IMR-90 (cell line): ENCODE results near the gene RAVER2. TPM values are rescaled to one million over a fixed set of nuclear protein-coding genes. Genes with fewer than 3 reads are reported as not detected.

ENCODE experiments used
- ATAC-seq: fragments of 200-7000 bp; cut with Tn5 transposase; 2 replicates; pipeline ENCODE4 v1.9.1; 2020; ENCODE audit warnings: low read depth, mild to moderate bottlenecking, moderate library complexity
- BruUV-seq: library from RNA; stranded (reverse); fragments of 400-500 nt; replicated peaks from 2 replicates; lab custom pipeline; 2021; lab: Mats Ljungman, UMichigan
- CTCF ChIA-PET: fragments of 300-600 bp; formaldehyde crosslinking; extraction: SDS; loops from one replicate; lab custom pipeline; 2021; ENCODE audit warnings: antibody characterized with exemption; lab: Yijun Ruan, JAX
- POLR2A ChIA-PET: fragments of 300-600 bp; sonication (Branson Sonifier 250); formaldehyde crosslinking; loops from one replicate; lab custom pipeline; 2022; ENCODE audit warnings: antibody characterized with exemption; ENCODE audit not compliant: unreplicated experiment; lab: Charles Lee
- DNase-seq: peaks from one replicate; pipeline ENCODE4 v3.0.0; 2013
- H2AFZ ChIP-seq: replicated peaks from 2 replicates; pipeline ENCODE3; 2013; ENCODE audit warnings: low read length, mild to moderate bottlenecking; ENCODE audit not compliant: poor library complexity
- H2AK5ac ChIP-seq: 2 replicates; pipeline ENCODE4 v1.6.1; 2013; ENCODE audit warnings: low read depth, low read length, inconsistent platforms
- H2AK9ac ChIP-seq: replicated peaks from 2 replicates; pipeline ENCODE3; 2013; ENCODE audit warnings: mild to moderate bottlenecking, low read depth, low read length, moderate library complexity; ENCODE audit not compliant: poor library complexity
- H2BK120ac ChIP-seq: 2 replicates; pipeline ENCODE4 v1.6.1; 2013; ENCODE audit warnings: low read depth, low read length, inconsistent platforms
- H2BK15ac ChIP-seq: 3 replicates; pipeline ENCODE4 v1.6.1; 2013; ENCODE audit warnings: low read depth, low read length, inconsistent platforms
- H2BK20ac ChIP-seq: 2 replicates; pipeline ENCODE4 v1.6.1; 2013; ENCODE audit warnings: low read depth, mild to moderate bottlenecking, inconsistent platforms, low read length, moderate library complexity
- H2BK5ac ChIP-seq: 2 replicates; pipeline ENCODE4 v1.6.1; 2013; ENCODE audit warnings: mild to moderate bottlenecking, low read depth, low read length, inconsistent platforms; ENCODE audit not compliant: poor library complexity, severe bottlenecking
- H3K14ac ChIP-seq: replicated peaks from 2 replicates; pipeline ENCODE4 v1.6.1; 2013; ENCODE audit warnings: low read depth, low read length, inconsistent platforms
- H3K18ac ChIP-seq: 2 replicates; pipeline ENCODE4 v1.6.1; 2013; ENCODE audit warnings: low read depth, low read length, control low read depth
- H3K23ac ChIP-seq: 2 replicates; pipeline ENCODE4 v1.6.1; 2013; ENCODE audit warnings: low read depth, low read length, inconsistent platforms
- H3K27ac ChIP-seq: 2 replicates; pipeline ENCODE4 v1.5.1; 2013; ENCODE audit warnings: mild to moderate bottlenecking, control low read depth, low read length; ENCODE audit not compliant: insufficient read depth
- H3K27me3 ChIP-seq: 2 replicates; pipeline ENCODE4 v1.6.1; 2013; ENCODE audit warnings: low read length; ENCODE audit not compliant: control insufficient read depth, insufficient read depth
- H3K36me3 ChIP-seq: 2 replicates; pipeline ENCODE4 v1.6.1; 2013; ENCODE audit warnings: low read length, mixed read lengths; ENCODE audit not compliant: control insufficient read depth, insufficient read depth
- H3K4ac ChIP-seq: 2 replicates; pipeline ENCODE4 v1.6.1; 2013; ENCODE audit warnings: low read depth, low read length, inconsistent platforms
- H3K4me1 ChIP-seq: 2 replicates; pipeline ENCODE4 v1.6.1; 2013; ENCODE audit warnings: low read length, mixed read lengths; ENCODE audit not compliant: control insufficient read depth, insufficient read depth
- H3K4me2 ChIP-seq: 2 replicates; pipeline ENCODE4 v1.6.1; 2013; ENCODE audit warnings: low read depth, mild to moderate bottlenecking, control low read depth, low read length, moderate library complexity
- H3K4me3 ChIP-seq: 2 replicates; pipeline ENCODE4 v1.5.1; 2013; ENCODE audit warnings: low read depth, mild to moderate bottlenecking, control low read depth, low read length, moderate library complexity; ENCODE audit not compliant: insufficient read depth
- H3K56ac ChIP-seq: 2 replicates; pipeline ENCODE4 v1.6.1; 2013; ENCODE audit warnings: low read length, inconsistent platforms; ENCODE audit not compliant: insufficient read depth; ENCODE audit errors: extremely low read depth
- H3K79me1 ChIP-seq, 2 experiments: 2 replicates each; pipeline ENCODE4 v1.6.1; 2013; ENCODE audit warnings: low read length in 2 of 2, inconsistent platforms in 1 of 2, low read depth in 1 of 2
- H3K9ac ChIP-seq: 2 replicates; pipeline ENCODE4 v1.6.1; 2013; ENCODE audit warnings: low read depth, low read length, control low read depth
- H3K9me1 ChIP-seq: 2 replicates; pipeline ENCODE4 v1.6.1; 2013; ENCODE audit warnings: low read length, inconsistent platforms; ENCODE audit not compliant: insufficient read depth
- H3K9me3 ChIP-seq: 2 replicates; pipeline ENCODE4 v1.6.1; 2013; ENCODE audit warnings: low read length; ENCODE audit not compliant: control insufficient read depth, insufficient read depth
- H4K20me1 ChIP-seq: 2 replicates; pipeline ENCODE4 v1.6.1; 2013; ENCODE audit warnings: low read length, inconsistent platforms; ENCODE audit not compliant: insufficient read depth
- H4K5ac ChIP-seq: 2 replicates; pipeline ENCODE4 v1.6.1; 2013; ENCODE audit warnings: mild to moderate bottlenecking, low read depth, low read length, control low read depth
- H4K8ac ChIP-seq, 2 experiments: 2 replicates each; pipeline ENCODE4 v1.6.1; 2013; ENCODE audit warnings: low read depth in 2 of 2, low read length in 2 of 2, control low read depth in 1 of 2, inconsistent platforms in 1 of 2
- H4K91ac ChIP-seq: 2 replicates; pipeline ENCODE4 v1.6.1; 2013; ENCODE audit warnings: low read depth, low read length, inconsistent platforms; ENCODE audit not compliant: insufficient read depth
- BHLHE40 ChIP-seq: fragments of 150-350 bp; IDR thresholded peaks from 2 replicates; pipeline ENCODE4 v1.6.1; 2016; ENCODE audit warnings: mild to moderate bottlenecking, low read depth, low read length
- CEBPB ChIP-seq: IDR thresholded peaks from 2 replicates; pipeline ENCODE4 v1.6.1; 2012; ENCODE audit warnings: low read depth, low read length, improper control_type of control experiment
- CHD1 ChIP-seq: IDR thresholded peaks from 2 replicates; pipeline ENCODE4 v1.6.1; 2012; ENCODE audit warnings: low read depth, low read length, improper control_type of control experiment
- CTCF ChIP-seq: conservative IDR thresholded peaks from 2 replicates; pipeline ENCODE4 v1.5.1; 2012; ENCODE audit warnings: mild to moderate bottlenecking, low read depth, low read length, improper control_type of control experiment
- FOS ChIP-seq: fragments of 150-350 bp; IDR thresholded peaks from 2 replicates; pipeline ENCODE4 v1.6.1; 2016; ENCODE audit warnings: low read depth, low read length
- MAFK ChIP-seq: IDR thresholded peaks from 2 replicates; pipeline ENCODE4 v1.6.1; 2012; ENCODE audit warnings: low read depth, low read length, improper control_type of control experiment
- MAZ ChIP-seq: IDR thresholded peaks from 2 replicates; pipeline ENCODE4 v1.6.1; 2012; ENCODE audit warnings: low read depth, mild to moderate bottlenecking, low read length, improper control_type of control experiment, moderate library complexity, borderline replicate concordance
- MXI1 ChIP-seq: IDR thresholded peaks from 2 replicates; pipeline ENCODE4 v1.6.1; 2012; ENCODE audit warnings: low read depth, mild to moderate bottlenecking, low read length, moderate library complexity, borderline replicate concordance
- NFE2L2 ChIP-seq: fragments of 150-350 bp; IDR thresholded peaks from 2 replicates; pipeline ENCODE4 v1.6.1; 2016; ENCODE audit warnings: low read depth, mild to moderate bottlenecking, low read length
- POLR2A ChIP-seq: IDR thresholded peaks from 2 replicates; pipeline ENCODE4 v1.6.1; 2012; ENCODE audit warnings: mild to moderate bottlenecking, low read depth, low read length
- RAD21 ChIP-seq: IDR thresholded peaks from 2 replicates; pipeline ENCODE4 v1.6.1; 2012; ENCODE audit warnings: low read length, improper control_type of control experiment
- RCOR1 ChIP-seq: IDR thresholded peaks from 2 replicates; pipeline ENCODE4 v1.6.1; 2012; ENCODE audit warnings: mild to moderate bottlenecking, low read length, improper control_type of control experiment; ENCODE audit not compliant: insufficient replicate concordance
- RFX5 ChIP-seq: IDR thresholded peaks from 2 replicates; pipeline ENCODE4 v1.8.0; 2012; ENCODE audit warnings: low read depth, mild to moderate bottlenecking, low read length, moderate library complexity
- SMC3 ChIP-seq: fragments of 150-350 bp; IDR thresholded peaks from 2 replicates; pipeline ENCODE4 v1.6.1; 2016; ENCODE audit warnings: low read depth, mild to moderate bottlenecking, antibody characterized with exemption, low read length, moderate library complexity
- WGBS, 2 experiments: methylation state at CpG; one replicate each; pipeline versions ENCODE4 v1.1.5 to v1.1.7; 2013; ENCODE audit warnings: missing lambda C conversion rate in 2 of 2; ENCODE audit not compliant: insufficient read length in 1 of 2; ENCODE audit errors: extremely low coverage in 2 of 2; 5-methylcytosine and 5-hydroxymethylcytosine counted together
- dilution Hi-C: fragments of 300-500 bp; cut with HindIII; formaldehyde crosslinking; loops from one replicate; pipeline ENCODE4 v1.14.3; 2018; ENCODE audit warnings: low sequenced_read_pairs; ENCODE audit not compliant: unreplicated experiment
- in situ Hi-C: fragments of 300-500 bp; cut with MboI; formaldehyde crosslinking; loops from 3 replicates; pipeline ENCODE4 v1.14.3; 2019; ENCODE audit warnings: low sequenced_read_pairs, inconsistent platforms, mixed read lengths
- intact Hi-C: fragments of 100-400 bp; cut with micrococcal nuclease; formaldehyde crosslinking; loops from 2 replicates; pipeline ENCODE4 v1.10.0; 2022
- polyA plus RNA-seq, 3 experiments: library from polyadenylated mRNA; depleted of rRNA; stranded (reverse); fragments of >200 nt; gene quantifications; 2 replicates each; pipeline ENCODE4 v1.2.3, GENCODE V29; 2012; ENCODE audit warnings: low replicate concordance in 1 of 3
- total RNA-seq: library from RNA; depleted of rRNA; stranded (reverse); fragments of >200 nt; gene quantifications from 2 replicates; pipeline ENCODE4 v1.2.3, GENCODE V29; 2012
- TF ChIP-seq, protein P1 (sequence below): fragments of 150-350 bp; IDR thresholded peaks from 2 replicates; pipeline ENCODE4 v1.6.1; 2016; ENCODE audit warnings: low read depth, mild to moderate bottlenecking, low read length, moderate library complexity, borderline replicate concordance
- TF ChIP-seq, protein P2 (sequence below): fragments of 150-350 bp; IDR thresholded peaks from 2 replicates; pipeline ENCODE4 v1.6.1; 2017; ENCODE audit warnings: mild to moderate bottlenecking, antibody characterized with exemption, low read length, low read depth

RAVER2 gene
- total and polyA plus RNA-seq, 2 of the 4 experiments (the other 2 are of a cell fraction), result 3.7 to 6.1 TPM

DNA sequence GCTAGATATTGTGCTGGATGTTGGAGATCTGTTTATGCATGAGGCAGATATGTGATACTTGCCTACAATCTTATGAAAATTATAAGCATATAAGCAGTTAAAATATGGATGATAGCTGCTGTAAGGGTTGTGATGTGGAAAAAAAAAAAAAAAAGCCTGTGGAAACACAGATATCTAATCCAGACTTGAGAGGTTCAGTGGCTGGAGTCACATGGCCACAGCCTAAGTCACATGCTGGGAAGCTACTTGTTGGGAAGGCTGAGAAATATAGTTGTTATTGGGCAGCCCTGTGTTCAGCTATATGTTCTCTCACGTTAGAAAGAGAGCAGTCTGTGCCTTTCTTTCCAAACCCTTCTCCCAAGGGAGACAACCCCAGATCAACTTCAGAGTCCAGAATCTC is 15.1 kb downstream of the RAVER2 start:
- Histone ChIP-seq H2AK9ac (no peak overlapping the region), H3K4me2 (no peak overlapping the region), H3K4me3 (no peak overlapping the region), H3K4me1 (no peaks in the 10 kb centered on the region), H3K56ac (no peak overlapping the region), H3K79me1 (no peaks in the 10 kb centered on the region; a peak in 1 of 4 replicates), H2BK15ac (no peak overlapping the region), H3K23ac (no peak overlapping the region), H2AK5ac (no peak overlapping the region), H2AFZ (no peak overlapping the region), H3K9ac (no peak overlapping the region), H3K27me3 (no peaks in the 10 kb centered on the region), H3K27ac (no peak overlapping the region), H3K18ac (no peak overlapping the region), H2BK20ac (no peak overlapping the region), H4K5ac (no peak overlapping the region), H4K8ac (no peak overlapping the region), H3K4ac (no peak overlapping the region), H3K36me3 (no peaks in the 10 kb centered on the region), H3K9me1 (no peaks in the 10 kb centered on the region), H2BK5ac (no peak overlapping the region), H4K20me1 (no peaks in the 10 kb centered on the region), H4K91ac (no peak overlapping the region), H2BK120ac (no peak overlapping the region), H3K14ac (no peak overlapping the region), H3K9me3 (0 out of 2 replicates have a peak, but pooled peaks cover 2% of the 10 kb centered on the region)
- no CpG with 5 or more reads among the region's 1 CpG for WGBS, 2 experiments
- dilution Hi-C loops (no loop called here), in situ Hi-C loops (no loop called here), intact Hi-C loops (no loop called here)
- CTCF ChIA-PET, result no interaction called here
- ATAC-seq (no peak), DNase-seq (no peak)
- TF ChIP-seq MXI1 (no peak), CTCF (no peak), BHLHE40 (no peak), CHD1 (no peak), MAZ (no peak), RFX5 (no peak), CEBPB (no peak), NFE2L2 (no peak), SMC3 (no peak), RAD21 (no peak), RCOR1 (no peak), POLR2A (no peak), FOS (no peak), MAFK (no peak)
- TF ChIP-seq, protein P1, sequence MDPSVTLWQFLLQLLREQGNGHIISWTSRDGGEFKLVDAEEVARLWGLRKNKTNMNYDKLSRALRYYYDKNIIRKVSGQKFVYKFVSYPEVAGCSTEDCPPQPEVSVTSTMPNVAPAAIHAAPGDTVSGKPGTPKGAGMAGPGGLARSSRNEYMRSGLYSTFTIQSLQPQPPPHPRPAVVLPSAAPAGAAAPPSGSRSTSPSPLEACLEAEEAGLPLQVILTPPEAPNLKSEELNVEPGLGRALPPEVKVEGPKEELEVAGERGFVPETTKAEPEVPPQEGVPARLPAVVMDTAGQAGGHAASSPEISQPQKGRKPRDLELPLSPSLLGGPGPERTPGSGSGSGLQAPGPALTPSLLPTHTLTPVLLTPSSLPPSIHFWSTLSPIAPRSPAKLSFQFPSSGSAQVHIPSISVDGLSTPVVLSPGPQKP, result no peak
- TF ChIP-seq, protein P2, sequence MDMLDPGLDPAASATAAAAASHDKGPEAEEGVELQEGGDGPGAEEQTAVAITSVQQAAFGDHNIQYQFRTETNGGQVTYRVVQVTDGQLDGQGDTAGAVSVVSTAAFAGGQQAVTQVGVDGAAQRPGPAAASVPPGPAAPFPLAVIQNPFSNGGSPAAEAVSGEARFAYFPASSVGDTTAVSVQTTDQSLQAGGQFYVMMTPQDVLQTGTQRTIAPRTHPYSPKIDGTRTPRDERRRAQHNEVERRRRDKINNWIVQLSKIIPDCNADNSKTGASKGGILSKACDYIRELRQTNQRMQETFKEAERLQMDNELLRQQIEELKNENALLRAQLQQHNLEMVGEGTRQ, result no peak; the same call in 1 of the 2 replicates
- BruUV-seq, result no TSS peak
- POLR2A ChIA-PET, result interaction anchor here (0.6 kb wide), 1 partner anchor 27 kb away, joined by 3 read pairs; no protein-coding TSS in a partner anchor
